WTC11 (cell line): ENCODE results near the gene LYPD6. TPM values are rescaled to one million over a fixed set of nuclear protein-coding genes. Genes with fewer than 3 reads are reported as not detected.

Experiments
- ATAC-seq: fragments of 200-7000 bp; cut with Tn5 transposase; 2 replicates; pipeline ENCODE4 v1.10.0; 2021; ENCODE audit warnings: mild to moderate bottlenecking, moderate library complexity
- CTCF ChIA-PET: fragments of 300-600 bp; sonication (Branson Sonifier 250); formaldehyde crosslinking; loops from one replicate; lab custom pipeline; 2021; ENCODE audit warnings: antibody characterized with exemption; lab: Charles Lee
- POLR2A ChIA-PET: fragments of 350-600 bp; sonication (Branson Sonifier 250); formaldehyde crosslinking; loops from one replicate; lab custom pipeline; 2021; ENCODE audit warnings: antibody characterized with exemption; lab: Charles Lee
- DNase-seq: peaks from one replicate; pipeline ENCODE4 v3.0.0; 2021; ENCODE audit warnings: low spot score
- H3K27ac Mint-ChIP-seq: 2 replicates; pipeline ENCODE4 v1.8.0; 2021; ENCODE audit warnings: mixed read lengths
- H3K27me3 Mint-ChIP-seq: 2 replicates; pipeline ENCODE4 v1.8.0; 2021; ENCODE audit warnings: low read depth, mild to moderate bottlenecking, moderate library complexity, mixed read lengths
- H3K36me3 Mint-ChIP-seq: 2 replicates; pipeline ENCODE4 v1.8.0; 2021; ENCODE audit warnings: mixed read lengths
- H3K4me1 Mint-ChIP-seq: 2 replicates; pipeline ENCODE4 v1.8.0; 2022; ENCODE audit warnings: mixed read lengths
- H3K4me3 Mint-ChIP-seq: 2 replicates; pipeline ENCODE4 v1.8.0; 2021; ENCODE audit warnings: mild to moderate bottlenecking, moderate library complexity, mixed read lengths
- H3K9me3 Mint-ChIP-seq: 2 replicates; pipeline ENCODE4 v1.8.0; 2021; ENCODE audit warnings: mixed read lengths
- ARID4B ChIP-seq: sonication (generic); formaldehyde crosslinking; IDR thresholded peaks from 2 replicates; pipeline ENCODE4 v1.8.0; 2023; ENCODE audit warnings: missing genetic modification reagents, mild to moderate bottlenecking, borderline replicate concordance
- CBFB ChIP-seq: sonication (generic); formaldehyde crosslinking; IDR thresholded peaks from 2 replicates; pipeline ENCODE4 v1.8.1; 2022; ENCODE audit warnings: mild to moderate bottlenecking, low read depth, missing genetic modification reagents
- CREB1 ChIP-seq: sonication (generic); formaldehyde crosslinking; IDR thresholded peaks from 2 replicates; pipeline ENCODE4 v1.8.0; 2023; ENCODE audit warnings: mild to moderate bottlenecking, missing genetic modification reagents
- CREM ChIP-seq: sonication (generic); formaldehyde crosslinking; IDR thresholded peaks from 2 replicates; pipeline ENCODE4 v1.8.1; 2022; ENCODE audit warnings: mild to moderate bottlenecking, missing genetic modification reagents, moderate library complexity
- E2F1 ChIP-seq: sonication (generic); formaldehyde crosslinking; IDR thresholded peaks from 2 replicates; pipeline ENCODE4 v1.8.0; 2022; ENCODE audit warnings: mild to moderate bottlenecking, missing genetic modification reagents
- ELF4 ChIP-seq: sonication (generic); formaldehyde crosslinking; IDR thresholded peaks from 2 replicates; pipeline ENCODE4 v1.8.1; 2022; ENCODE audit warnings: low read depth, mild to moderate bottlenecking, moderate library complexity, missing genetic modification reagents
- ETV6 ChIP-seq: sonication (generic); formaldehyde crosslinking; IDR thresholded peaks from 2 replicates; pipeline ENCODE4 v1.8.1; 2022; ENCODE audit warnings: mild to moderate bottlenecking, missing genetic modification reagents
- FOXP1 ChIP-seq: sonication (generic); formaldehyde crosslinking; IDR thresholded peaks from 2 replicates; pipeline ENCODE4 v1.8.0; 2022; ENCODE audit warnings: missing genetic modification reagents, mild to moderate bottlenecking, moderate library complexity, borderline replicate concordance
- GABPB1 ChIP-seq: sonication (generic); formaldehyde crosslinking; IDR thresholded peaks from 2 replicates; pipeline ENCODE4 v1.8.1; 2023; ENCODE audit warnings: mild to moderate bottlenecking, missing genetic modification reagents
- GRHL2 ChIP-seq: fragments of 250-450 bp; sonication (Bioruptor Pico); IDR thresholded peaks from 2 replicates; pipeline ENCODE4 v1.8.0; 2022; ENCODE audit warnings: mild to moderate bottlenecking, moderate library complexity; ENCODE audit not compliant: insufficient replicate concordance, severe bottlenecking
- HMGA2 ChIP-seq: fragments of 250-450 bp; sonication (Bioruptor Pico); IDR thresholded peaks from 2 replicates; pipeline ENCODE4 v1.4.0; 2021; ENCODE audit warnings: mild to moderate bottlenecking, moderate library complexity
- KAT7 ChIP-seq: sonication (generic); formaldehyde crosslinking; IDR thresholded peaks from 2 replicates; pipeline ENCODE4 v1.8.1; 2023; ENCODE audit warnings: missing genetic modification reagents, mild to moderate bottlenecking, borderline replicate concordance
- OVOL2 ChIP-seq: fragments of 250-450 bp; sonication (Bioruptor Pico); IDR thresholded peaks from 2 replicates; pipeline ENCODE4 v1.9.0; 2021; ENCODE audit warnings: mild to moderate bottlenecking, borderline replicate concordance
- SMAD4 ChIP-seq: sonication (generic); formaldehyde crosslinking; IDR thresholded peaks from 2 replicates; pipeline ENCODE4 v1.8.0; 2022; ENCODE audit warnings: mild to moderate bottlenecking, missing genetic modification reagents
- SOX15 ChIP-seq: fragments of 250-450 bp; sonication (Bioruptor Pico); IDR thresholded peaks from 2 replicates; pipeline ENCODE4 v1.9.0; 2021; ENCODE audit warnings: mild to moderate bottlenecking
- SP1 ChIP-seq: sonication (generic); formaldehyde crosslinking; conservative IDR thresholded peaks from 2 replicates; pipeline ENCODE4 v1.8.1; 2022; ENCODE audit warnings: missing genetic modification reagents
- TCF7 ChIP-seq: sonication (generic); formaldehyde crosslinking; IDR thresholded peaks from 2 replicates; pipeline ENCODE4 v1.8.0; 2022; ENCODE audit warnings: mild to moderate bottlenecking, low read depth, missing genetic modification reagents, moderate library complexity
- TEAD1 ChIP-seq: sonication (generic); formaldehyde crosslinking; IDR thresholded peaks from 2 replicates; pipeline ENCODE4 v1.8.0; 2022; ENCODE audit warnings: mild to moderate bottlenecking, missing genetic modification reagents
- TEAD4 ChIP-seq: sonication (generic); formaldehyde crosslinking; IDR thresholded peaks from 2 replicates; pipeline ENCODE4 v1.8.0; 2022; ENCODE audit warnings: mild to moderate bottlenecking, missing genetic modification reagents
- ZBTB21 ChIP-seq: sonication (generic); formaldehyde crosslinking; IDR thresholded peaks from 2 replicates; pipeline ENCODE4 v1.8.1; 2023; ENCODE audit warnings: mild to moderate bottlenecking, missing genetic modification reagents, borderline replicate concordance
- ZNF138 ChIP-seq: sonication (generic); formaldehyde crosslinking; conservative IDR thresholded peaks from 2 replicates; pipeline ENCODE4 v1.8.1; 2022; ENCODE audit warnings: mild to moderate bottlenecking, moderate library complexity, missing genetic modification reagents
- ZNF219 ChIP-seq: sonication (generic); formaldehyde crosslinking; IDR thresholded peaks from 2 replicates; pipeline ENCODE4 v1.8.0; 2023; ENCODE audit warnings: missing genetic modification reagents, mild to moderate bottlenecking, borderline replicate concordance
- ZNF317 ChIP-seq: sonication (generic); formaldehyde crosslinking; IDR thresholded peaks from 2 replicates; pipeline ENCODE4 v1.8.1; 2023; ENCODE audit warnings: low read depth, mild to moderate bottlenecking, moderate library complexity, missing genetic modification reagents, borderline replicate concordance
- ZNF423 ChIP-seq: fragments of 250-450 bp; sonication (Bioruptor Pico); IDR thresholded peaks from 2 replicates; pipeline ENCODE4 v2.1.2; 2022; ENCODE audit warnings: mild to moderate bottlenecking, moderate library complexity
- total RNA-seq: library from RNA; stranded (reverse); gene quantifications from 3 replicates; pipeline ENCODE4 v1.2.3, GENCODE V29; 2021
- TF ChIP-seq, protein P1 (sequence below): sonication (generic); formaldehyde crosslinking; IDR thresholded peaks from 2 replicates; pipeline ENCODE4 v1.8.0; 2023; ENCODE audit warnings: mild to moderate bottlenecking, missing genetic modification reagents
- TF ChIP-seq, protein P2 (sequence below): fragments of 250-450 bp; sonication (Bioruptor Pico); IDR thresholded peaks from 2 replicates; pipeline ENCODE4 v1.9.0; 2021; ENCODE audit warnings: moderate library complexity, mild to moderate bottlenecking, inconsistent platforms, borderline replicate concordance

The LYPD6 gene
- total RNA-seq, 1 experiment from 2014 or later, result 4.8 TPM

- TF ChIP-seq ARID4B (no peak), ZNF219 (CRISPR knock-in tag) (no peak), SP1 (CRISPR knock-in tag) (no peak)
Measured at GRCh38 chr2:149422991-149423338, 92.6 kb downstream of the LYPD6 start (continued).

DNA sequence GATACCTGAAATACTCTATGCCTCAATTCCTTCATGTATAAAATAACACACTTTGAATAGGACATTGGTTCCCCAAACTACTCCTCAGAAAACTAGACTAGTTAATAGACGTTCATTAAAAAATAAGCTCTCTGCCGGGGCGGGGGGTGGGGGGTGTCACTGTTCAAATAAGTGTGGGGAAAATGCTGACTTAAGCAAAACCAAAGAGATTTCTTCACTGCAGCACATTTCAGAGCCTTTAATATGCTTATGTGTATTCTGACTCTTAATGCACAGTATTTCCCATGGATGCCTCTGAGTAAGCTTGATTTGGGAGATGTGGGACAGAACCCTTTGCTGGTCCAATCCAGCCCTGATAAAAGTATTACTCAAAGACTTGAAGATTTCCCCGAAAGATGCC, 93.2 kb downstream of the LYPD6 start:
- ChIA-PET POLR2A (interaction anchor here (0.6 kb wide), 1 partner anchor 530 kb away, joined by 4 read pairs; no protein-coding TSS in a partner anchor), CTCF (interaction anchor here (0.6 to 1.4 kb wide), 3 partner anchors 35 to 1178 kb away, joined by 3 to 5 read pairs (median 3); no protein-coding TSS in a partner anchor)
- H3K36me3 Mint-ChIP-seq, result no peaks in the 10 kb centered on the region

DNA sequence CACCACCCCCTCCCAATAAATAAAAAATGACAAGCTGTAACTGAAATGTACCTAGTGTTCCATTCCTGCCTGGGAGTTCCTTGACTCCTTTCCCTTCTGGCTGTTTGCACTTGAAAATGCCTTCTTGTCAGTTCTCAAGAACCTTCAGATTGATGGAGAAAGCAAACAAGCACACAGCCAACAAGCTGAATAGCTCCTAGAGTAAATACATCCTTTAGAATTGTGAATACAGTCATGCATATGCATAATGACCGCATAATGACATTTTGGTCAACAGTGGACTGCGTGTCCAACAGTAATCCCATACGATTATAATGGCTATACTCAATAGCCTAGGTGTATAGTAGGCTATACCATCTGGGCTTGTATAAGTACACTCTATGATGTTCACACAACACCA, 97.0 kb downstream of the LYPD6 start:
- ChIA-PET POLR2A (no interaction called here), CTCF (interaction anchor here (1.1 kb wide), 1 partner anchor 410 kb away, joined by 3 read pairs; no protein-coding TSS in a partner anchor)
- H3K9me3 Mint-ChIP-seq, result 0 out of 2 replicates have a peak, but pooled peaks cover 4% of the 10 kb centered on the region

More for the DNA sequence above, 93.2 kb downstream of the LYPD6 start:
- Mint-ChIP-seq H3K27me3 (no peaks in the 10 kb centered on the region), H3K4me1 (peaks cover 16% of the 10 kb centered on the region), H3K9me3 (no peaks in the 10 kb centered on the region), H3K27ac (no peak overlapping the region), H3K4me3 (no peak overlapping the region)
- no peak for ATAC-seq
- no peak for DNase-seq
- TF ChIP-seq TCF7 (CRISPR knock-in tag) (no peak), TEAD1 (CRISPR knock-in tag) (no peak), GRHL2 (CRISPR knock-in tag) (no peak), KAT7 (CRISPR knock-in tag) (no peak), SMAD4 (CRISPR knock-in tag) (no peak), SP1 (CRISPR knock-in tag) (no peak), ZNF317 (no peak), CBFB (CRISPR knock-in tag) (no peak), TEAD4 (CRISPR knock-in tag) (no peak), CREM (CRISPR knock-in tag) (no peak), FOXP1 (CRISPR knock-in tag) (no peak), OVOL2 (CRISPR knock-in tag) (no peak)
- TF ChIP-seq, protein P1, sequence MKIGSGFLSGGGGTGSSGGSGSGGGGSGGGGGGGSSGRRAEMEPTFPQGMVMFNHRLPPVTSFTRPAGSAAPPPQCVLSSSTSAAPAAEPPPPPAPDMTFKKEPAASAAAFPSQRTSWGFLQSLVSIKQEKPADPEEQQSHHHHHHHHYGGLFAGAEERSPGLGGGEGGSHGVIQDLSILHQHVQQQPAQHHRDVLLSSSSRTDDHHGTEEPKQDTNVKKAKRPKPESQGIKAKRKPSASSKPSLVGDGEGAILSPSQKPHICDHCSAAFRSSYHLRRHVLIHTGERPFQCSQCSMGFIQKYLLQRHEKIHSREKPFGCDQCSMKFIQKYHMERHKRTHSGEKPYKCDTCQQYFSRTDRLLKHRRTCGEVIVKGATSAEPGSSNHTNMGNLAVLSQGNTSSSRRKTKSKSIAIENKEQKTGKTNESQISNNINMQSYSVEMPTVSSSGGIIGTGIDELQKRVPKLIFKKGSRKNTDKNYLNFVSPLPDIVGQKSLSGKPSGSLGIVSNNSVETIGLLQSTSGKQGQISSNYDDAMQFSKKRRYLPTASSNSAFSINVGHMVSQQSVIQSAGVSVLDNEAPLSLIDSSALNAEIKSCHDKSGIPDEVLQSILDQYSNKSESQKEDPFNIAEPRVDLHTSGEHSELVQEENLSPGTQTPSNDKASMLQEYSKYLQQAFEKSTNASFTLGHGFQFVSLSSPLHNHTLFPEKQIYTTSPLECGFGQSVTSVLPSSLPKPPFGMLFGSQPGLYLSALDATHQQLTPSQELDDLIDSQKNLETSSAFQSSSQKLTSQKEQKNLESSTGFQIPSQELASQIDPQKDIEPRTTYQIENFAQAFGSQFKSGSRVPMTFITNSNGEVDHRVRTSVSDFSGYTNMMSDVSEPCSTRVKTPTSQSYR (CRISPR knock-in tag), result no peak
- TF ChIP-seq, protein P2, sequence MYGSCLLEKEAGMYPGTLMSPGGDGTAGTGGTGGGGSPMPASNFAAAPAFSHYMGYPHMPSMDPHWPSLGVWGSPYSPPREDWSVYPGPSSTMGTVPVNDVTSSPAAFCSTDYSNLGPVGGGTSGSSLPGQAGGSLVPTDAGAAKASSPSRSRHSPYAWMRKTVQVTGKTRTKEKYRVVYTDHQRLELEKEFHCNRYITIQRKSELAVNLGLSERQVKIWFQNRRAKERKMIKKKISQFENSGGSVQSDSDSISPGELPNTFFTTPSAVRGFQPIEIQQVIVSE, result no peak

More for the DNA sequence above, 97.0 kb downstream of the LYPD6 start:
- Mint-ChIP-seq H3K27me3 (no peaks in the 10 kb centered on the region), H3K4me3 (no peak overlapping the region), H3K27ac (no peak overlapping the region), H3K36me3 (no peaks in the 10 kb centered on the region)
- TF ChIP-seq ZBTB21 (no peak), GABPB1 (CRISPR knock-in tag) (no peak), CREB1 (CRISPR knock-in tag) (no peak), ETV6 (CRISPR knock-in tag) (no peak), SOX15 (CRISPR knock-in tag) (no peak), E2F1 (CRISPR knock-in tag) (no peak), ZNF423 (no peak), ZNF138 (CRISPR knock-in tag) (no peak), HMGA2 (CRISPR knock-in tag) (no peak), ELF4 (no peak)
- TF ChIP-seq, protein P2, result no peak
- TF ChIP-seq, all 79 proteins: peak for 0
- DNase-seq (no peak), ATAC-seq (no peak)
- peaks cover 4% of the 10 kb centered on the region; the same call in 1 of the 2 replicates for H3K4me1 Mint-ChIP-seq
